GM12891 (cell line): ENCODE results near the gene CLIC3.

Experiments
- DNase-seq: peaks from one replicate; pipeline ENCODE4 v3.0.0; 2011; ENCODE audit warnings: low spot score; ENCODE audit not compliant: insufficient read length
- FAIRE-seq: peaks from 2 replicates; lab custom pipeline; 2011; peaks lifted over from hg19 to GRCh38; lab: Jason Lieb, UNC
- PAX5 ChIP-seq: IDR thresholded peaks from 2 replicates; pipeline ENCODE4 v1.6.1; 2011; ENCODE audit warnings: low read length, moderate library complexity, mild to moderate bottlenecking; ENCODE audit not compliant: insufficient read depth, severe bottlenecking
- POLR2A ChIP-seq: IDR thresholded peaks from 2 replicates; pipeline ENCODE4 v1.6.1; 2011; ENCODE audit warnings: low read depth, low read length, control low read depth
- POLR2AphosphoS5 ChIP-seq: IDR thresholded peaks from 2 replicates; pipeline ENCODE4 v1.6.1; 2011; ENCODE audit warnings: low read depth, low read length, control low read depth
- POU2F2 ChIP-seq: IDR thresholded peaks from 2 replicates; pipeline ENCODE4 v1.6.1; 2011; ENCODE audit warnings: low read depth, mild to moderate bottlenecking, control low read depth, low read length, moderate library complexity
- SPI1 ChIP-seq: IDR thresholded peaks from 2 replicates; pipeline ENCODE4 v1.6.1; 2011; ENCODE audit warnings: low read depth, low read length, control low read depth
- TAF1 ChIP-seq: IDR thresholded peaks from 2 replicates; pipeline ENCODE4 v1.6.1; 2011; ENCODE audit warnings: low read depth, low read length, control low read depth

Gene CLIC3

GRCh38 chr9:136991993-136992818, 4.2 kb downstream of the CLIC3 start, which contains the start of gene PAXX:
Gene PAXX (plus strand): TSS chr9:136992422. CDS start chr9:136992444, 22 bp downstream.
- FAIRE-seq: peak; percentile 95
- DNase-seq: peak; percentile 99
- TF ChIP-seq POLR2A (0 out of 2 replicates have a peak, but pooled peaks have one; percentile 19), SPI1 (no peak)

GRCh38 chr9:136990242-136990911, 6.0 kb downstream of the CLIC3 start:
- FAIRE-seq (no peak), DNase-seq (no peak)
- TF ChIP-seq TAF1: no peak
- no peak for TF ChIP-seq POU2F2
- TF ChIP-seq POLR2A: no peak
- no peak for TF ChIP-seq PAX5
- no peak for TF ChIP-seq POLR2AphosphoS5
- no peak for TF ChIP-seq SPI1

GRCh38 chr9:136988872-136989271, 7.5 kb downstream of the CLIC3 start:
- TF ChIP-seq SPI1 (no peak), POLR2AphosphoS5 (no peak), POU2F2 (no peak), TAF1 (no peak), PAX5 (no peak), POLR2A (no peak)
- no peak for FAIRE-seq
- DNase-seq: no peak

DNA sequence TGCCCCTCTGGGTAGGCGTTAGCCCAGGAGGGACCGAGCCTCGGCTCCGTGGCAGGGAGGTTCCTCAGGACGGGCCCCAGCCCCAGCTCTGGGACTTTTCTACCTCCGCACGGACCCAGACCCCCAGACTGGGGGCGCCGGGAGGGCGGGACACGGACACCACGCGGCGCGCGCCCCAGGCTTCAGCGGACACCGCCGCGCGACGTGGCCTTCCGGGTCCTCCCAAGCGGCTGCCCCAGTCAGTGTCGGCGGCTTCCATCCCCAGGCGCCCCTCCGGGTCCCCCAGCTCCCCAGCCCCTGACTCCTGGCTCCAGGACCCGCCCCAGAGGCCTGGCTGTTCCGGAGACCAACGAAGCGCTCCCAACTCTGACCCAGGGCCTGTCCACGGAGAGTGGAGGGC, 10.5 kb downstream of the CLIC3 start:
- FAIRE-seq (no peak), DNase-seq (no peak)
- no peak for TF ChIP-seq SPI1
- no peak for TF ChIP-seq POLR2AphosphoS5
- TF ChIP-seq PAX5: no peak
- TF ChIP-seq POU2F2: no peak
- TF ChIP-seq TAF1: no peak
- no peak for TF ChIP-seq POLR2A

- no peak for DNase-seq
- FAIRE-seq: no peak
- TF ChIP-seq POU2F2 (no peak), POLR2A (no peak), SPI1 (no peak), TAF1 (no peak), PAX5 (no peak), POLR2AphosphoS5 (no peak)
These were observed 11.3 kb downstream of the CLIC3 start for GRCh38 chr9:136985027-136985602.

DNA sequence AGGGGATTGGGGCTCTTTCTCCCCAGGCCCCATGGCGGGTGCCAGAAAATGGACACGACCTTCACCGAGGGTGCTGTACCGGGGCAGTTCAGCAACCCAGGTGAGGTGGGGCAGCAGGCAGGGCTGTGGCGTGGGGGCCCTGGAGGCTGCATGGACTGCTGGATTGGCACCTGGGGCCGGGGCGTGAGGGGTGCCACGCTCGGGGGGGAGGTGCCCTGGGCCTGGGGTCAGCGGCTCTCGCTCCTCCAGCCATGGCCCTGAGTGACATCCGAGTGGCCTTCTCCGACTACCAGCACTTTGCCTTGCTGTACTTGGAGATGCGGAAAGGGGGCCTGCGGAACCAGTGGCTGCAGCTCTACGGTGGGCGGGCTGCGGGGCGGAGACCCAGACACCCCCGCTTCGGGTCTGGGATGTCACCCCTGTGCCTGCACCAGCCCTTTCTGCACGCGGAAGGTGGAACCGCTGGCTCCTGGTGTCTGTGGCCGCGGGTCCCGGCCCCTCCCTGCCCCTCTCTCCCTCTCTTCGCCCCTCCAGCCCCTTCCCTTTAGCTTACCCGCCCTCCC, 11.8 kb downstream of the CLIC3 start:
- FAIRE-seq (no peak), DNase-seq (no peak)
- no peak for TF ChIP-seq POLR2AphosphoS5
- no peak for TF ChIP-seq POU2F2
- TF ChIP-seq PAX5: no peak
- TF ChIP-seq TAF1: no peak
- TF ChIP-seq POLR2A: no peak
- TF ChIP-seq SPI1: no peak

DNA sequence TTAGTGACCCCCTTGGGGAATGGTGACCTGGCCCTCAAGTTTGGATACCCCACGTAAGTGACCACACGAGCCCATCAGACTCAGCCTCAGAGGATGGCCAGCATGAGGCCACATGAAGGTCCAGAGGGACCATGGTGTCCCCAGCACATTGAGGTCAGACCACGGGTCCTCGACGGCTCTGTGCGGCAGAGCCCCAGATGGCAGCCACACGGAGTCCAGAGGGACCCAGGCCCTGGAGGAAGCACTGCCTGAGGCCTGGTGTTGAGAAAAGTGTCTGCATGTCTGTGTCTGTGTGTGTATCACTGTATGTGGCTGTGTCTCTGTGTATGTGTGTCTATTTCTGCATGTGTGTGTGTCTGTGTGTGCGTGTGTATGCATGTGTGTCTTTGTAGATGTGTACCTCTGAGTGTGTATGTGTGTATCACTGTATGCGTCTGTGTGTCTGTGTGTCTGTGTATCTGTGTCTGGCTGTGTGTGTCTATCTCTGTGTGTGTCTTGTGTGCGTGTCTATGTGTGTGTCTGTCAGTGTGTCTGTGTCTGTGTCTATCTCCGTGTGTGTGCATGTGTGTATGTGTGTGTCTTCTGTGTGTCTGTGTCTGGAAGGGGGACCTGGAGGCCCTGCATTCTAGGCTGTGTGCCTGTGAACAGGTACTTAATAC, 12.6 kb downstream of the CLIC3 start:
- TF ChIP-seq PAX5 (no peak), POLR2A (no peak), TAF1 (no peak), POU2F2 (no peak), POLR2AphosphoS5 (no peak), SPI1 (no peak)
- peak; percentile 54 for FAIRE-seq
- DNase-seq: no peak

- no peak for DNase-seq
- FAIRE-seq: no peak
These were observed 13.2 kb downstream of the CLIC3 start for GRCh38 chr9:136983167-136983566.

More at GRCh38 chr9:136983167-136983566, 13.2 kb downstream of the CLIC3 start:
- TF ChIP-seq POLR2A (no peak), POU2F2 (no peak), TAF1 (no peak), PAX5 (no peak), POLR2AphosphoS5 (no peak), SPI1 (no peak)
